ENCODE data around the gene TYW5.

Gene TYW5

GRCh38 chr2:199955339-199956061 is at the start of gene TYW5, which contains the start of gene MAIP1:
TSS of gene TYW5 (minus strand) at chr2:199955491. CDS start at chr2:199955470, 21 bp downstream.
TSS of gene MAIP1 (plus strand) at chr2:199955582. CDS start at chr2:199955799, 217 bp downstream.
- peak; percentile 89 for DNase-seq (ENCODE audit: low spot score)

- no peak for DNase-seq (ENCODE audit: low spot score)
Observed at GRCh38 chr2:200003444-200003843, 48.2 kb upstream of the TYW5 start.

- no peak for DNase-seq (ENCODE audit: low spot score)
Observed at GRCh38 chr2:200000444-200001163, 45.3 kb upstream of the TYW5 start.

- no peak for DNase-seq (ENCODE audit: low spot score)
Observed at GRCh38 chr2:199999166-199999565, 43.9 kb upstream of the TYW5 start.

GRCh38 chr2:199997296-199997695 is 42.0 kb upstream of the TYW5 start:
- DNase-seq (ENCODE audit: low spot score), result no peak

- DNase-seq (ENCODE audit: low spot score), result no peak
Observed at GRCh38 chr2:199994896-199995295, 39.6 kb upstream of the TYW5 start.

- no peak for DNase-seq (ENCODE audit: low spot score)
Observed at GRCh38 chr2:199994371-199994770, 39.1 kb upstream of the TYW5 start.

GRCh38 chr2:199992296-199992695 is 37.0 kb upstream of the TYW5 start:
- no peak for DNase-seq (ENCODE audit: low spot score)

GRCh38 chr2:199991691-199992090 is 36.4 kb upstream of the TYW5 start:
- DNase-seq (ENCODE audit: low spot score), result no peak

- peak; percentile 8 for DNase-seq (ENCODE audit: low spot score)
Observed at GRCh38 chr2:199989822-199990221, 34.5 kb upstream of the TYW5 start.

- DNase-seq (ENCODE audit: low spot score), result no peak
Observed at GRCh38 chr2:199988151-199988550, 32.9 kb upstream of the TYW5 start.

GRCh38 chr2:199987586-199987985 is 32.3 kb upstream of the TYW5 start:
- DNase-seq (ENCODE audit: low spot score), result no peak

GRCh38 chr2:199985625-199986207 is 30.4 kb upstream of the TYW5 start:
- DNase-seq (ENCODE audit: low spot score), result peak; percentile 54

GRCh38 chr2:199984755-199985154 is 29.5 kb upstream of the TYW5 start:
- no peak for DNase-seq (ENCODE audit: low spot score)

GRCh38 chr2:199984159-199984558 is 28.9 kb upstream of the TYW5 start:
- DNase-seq (ENCODE audit: low spot score), result no peak

- no peak for DNase-seq (ENCODE audit: low spot score)
Observed at GRCh38 chr2:199983534-199983933, 28.2 kb upstream of the TYW5 start.

- no peak for DNase-seq (ENCODE audit: low spot score)
Observed at GRCh38 chr2:199982126-199982843, 27.0 kb upstream of the TYW5 start.

- peak; percentile 70 for DNase-seq (ENCODE audit: low spot score)
Observed at GRCh38 chr2:199979832-199980628, 24.7 kb upstream of the TYW5 start.

- no peak for DNase-seq (ENCODE audit: low spot score)
Observed at GRCh38 chr2:199979398-199979797, 24.1 kb upstream of the TYW5 start.

- peak; percentile 78 for DNase-seq (ENCODE audit: low spot score)
Observed at GRCh38 chr2:199977984-199978415, 22.7 kb upstream of the TYW5 start.

GRCh38 chr2:199975273-199975895 is 20.1 kb upstream of the TYW5 start:
- peak; percentile 57 for DNase-seq (ENCODE audit: low spot score)
